Caco-2 (cell line): Measurements from ENCODE around the gene ABHD12. TPM values are rescaled to one million over a fixed set of nuclear protein-coding genes. Genes with fewer than 3 reads are reported as not detected.

Experiments used
- BruUV-seq: library from RNA; stranded (reverse); fragments of 400-500 nt; replicated peaks from 2 replicates; lab custom pipeline; 2021; lab: Mats Ljungman, UMichigan
- CTCF ChIA-PET: fragments of 300-600 bp; sonication (Branson Sonifier 250); formaldehyde crosslinking; loops from one replicate; lab custom pipeline; 2022; ENCODE audit warnings: antibody characterized with exemption; lab: Charles Lee
- POLR2A ChIA-PET: fragments of 300-600 bp; sonication (Branson Sonifier 250); formaldehyde crosslinking; loops from one replicate; lab custom pipeline; 2022; ENCODE audit warnings: antibody characterized with exemption; lab: Charles Lee
- DNase-seq, 2 experiments: peaks; one replicate each; pipeline versions ENCODE4 v3.0.0 to v3.0.0-alpha.2; 2020 to 2022
- H3K27me3 ChIP-seq: replicated peaks from 2 replicates; pipeline ENCODE4 v1.6.0; 2011; ENCODE audit warnings: low read length; ENCODE audit not compliant: control insufficient read depth, insufficient read depth
- H3K36me3 ChIP-seq: 2 replicates; pipeline ENCODE4 v1.5.1; 2011; ENCODE audit warnings: low read length; ENCODE audit not compliant: control insufficient read depth, insufficient read depth
- H3K4me1 ChIP-seq: fragments of 250-450 bp; sonication (Bioruptor Pico); 2 replicates; pipeline ENCODE4 v1.5.1; 2020; ENCODE audit warnings: mild to moderate bottlenecking
- H3K4me3 ChIP-seq: 2 replicates; pipeline ENCODE4 v1.5.1; 2011; ENCODE audit warnings: low read depth, mild to moderate bottlenecking, control low read depth, low read length
- H3K9me3 ChIP-seq: fragments of 250-450 bp; sonication (Bioruptor Pico); 2 replicates; pipeline ENCODE4 v1.5.1; 2020; ENCODE audit warnings: mild to moderate bottlenecking, moderate library complexity
- H3K27ac Mint-ChIP-seq: one replicate; pipeline ENCODE4 v1.8.0; 2022; ENCODE audit warnings: mixed read lengths; ENCODE audit not compliant: unreplicated experiment
- H3K27me3 Mint-ChIP-seq: one replicate; pipeline ENCODE4 v1.8.0; 2022; ENCODE audit warnings: mixed read lengths; ENCODE audit not compliant: insufficient read depth, unreplicated experiment
- H3K36me3 Mint-ChIP-seq: one replicate; pipeline ENCODE4 v1.8.0; 2022; ENCODE audit warnings: mild to moderate bottlenecking, mixed read lengths; ENCODE audit not compliant: insufficient read depth, unreplicated experiment
- H3K4me1 Mint-ChIP-seq: one replicate; pipeline ENCODE4 v1.8.0; 2022; ENCODE audit warnings: low read depth, mixed read lengths; ENCODE audit not compliant: unreplicated experiment
- H3K4me3 Mint-ChIP-seq: one replicate; pipeline ENCODE4 v1.8.0; 2022; ENCODE audit warnings: mild to moderate bottlenecking, moderate library complexity, mixed read lengths; ENCODE audit not compliant: unreplicated experiment
- H3K9me3 Mint-ChIP-seq: one replicate; pipeline ENCODE4 v1.8.0; 2022; ENCODE audit warnings: mixed read lengths; ENCODE audit not compliant: unreplicated experiment
- intact Hi-C: fragments of 100-400 bp; cut with micrococcal nuclease; formaldehyde crosslinking; loops from one replicate; pipeline ENCODE4 v1.10.0; 2022; ENCODE audit not compliant: unreplicated experiment
- total RNA-seq: library from RNA; stranded (reverse); gene quantifications from 2 replicates; pipeline ENCODE4 v1.2.3, GENCODE V29; 2022
- TF ChIP-seq, protein P1 (sequence below), 2 experiments: fragments of 200-600 bp in 1 of 2; IDR thresholded peaks; 1 replicate in 1 of 2; 2 replicates in 1 of 2; pipeline versions ENCODE4 v1.5.1 to v1.8.0; 2011 to 2022; ENCODE audit warnings: antibody characterized with exemption in 1 of 2, control low read depth in 1 of 2, inconsistent platforms in 1 of 2, low read depth in 1 of 2, low read length in 1 of 2, mild to moderate bottlenecking in 1 of 2, moderate library complexity in 1 of 2; ENCODE audit not compliant: insufficient read depth in 1 of 2, severe bottlenecking in 1 of 2, unreplicated experiment in 1 of 2

ABHD12 gene
- total RNA-seq, 1 experiment from 2014 or later: 104 TPM

DNA sequence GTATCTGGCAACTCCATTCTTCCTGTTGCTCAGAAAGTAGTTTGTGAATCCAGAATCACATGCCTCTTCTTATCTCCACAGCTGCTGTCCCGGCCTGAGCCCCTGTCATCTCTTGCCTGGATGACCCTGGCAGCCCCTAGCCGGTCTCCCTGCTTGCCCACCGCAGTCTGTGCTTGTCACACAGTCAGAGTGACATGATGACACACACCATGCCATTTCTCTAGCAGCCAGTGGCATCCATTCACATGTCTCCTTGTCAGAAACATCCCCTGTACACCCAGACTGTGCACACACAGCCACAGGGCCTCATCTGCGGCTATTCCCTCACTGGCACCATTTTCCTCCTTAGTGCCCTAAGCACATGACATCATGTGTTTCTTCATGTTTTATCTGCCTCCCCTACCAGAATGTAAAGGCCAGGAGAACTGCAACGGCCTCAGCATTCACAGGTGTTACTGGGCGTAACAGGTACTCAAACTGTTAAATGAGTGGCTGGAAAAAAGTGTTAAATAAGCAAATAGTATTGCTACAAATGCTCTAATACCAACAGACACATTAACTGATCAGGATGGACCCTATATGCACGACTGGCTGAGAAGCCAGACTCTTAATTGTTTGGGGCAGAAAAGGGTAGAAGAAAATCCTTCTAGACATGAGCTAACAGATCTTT lies 9.6 kb downstream of the ABHD12 start:
- DNase-seq: no peak
- BruUV-seq: no TSS peak
- TF ChIP-seq, protein P1, sequence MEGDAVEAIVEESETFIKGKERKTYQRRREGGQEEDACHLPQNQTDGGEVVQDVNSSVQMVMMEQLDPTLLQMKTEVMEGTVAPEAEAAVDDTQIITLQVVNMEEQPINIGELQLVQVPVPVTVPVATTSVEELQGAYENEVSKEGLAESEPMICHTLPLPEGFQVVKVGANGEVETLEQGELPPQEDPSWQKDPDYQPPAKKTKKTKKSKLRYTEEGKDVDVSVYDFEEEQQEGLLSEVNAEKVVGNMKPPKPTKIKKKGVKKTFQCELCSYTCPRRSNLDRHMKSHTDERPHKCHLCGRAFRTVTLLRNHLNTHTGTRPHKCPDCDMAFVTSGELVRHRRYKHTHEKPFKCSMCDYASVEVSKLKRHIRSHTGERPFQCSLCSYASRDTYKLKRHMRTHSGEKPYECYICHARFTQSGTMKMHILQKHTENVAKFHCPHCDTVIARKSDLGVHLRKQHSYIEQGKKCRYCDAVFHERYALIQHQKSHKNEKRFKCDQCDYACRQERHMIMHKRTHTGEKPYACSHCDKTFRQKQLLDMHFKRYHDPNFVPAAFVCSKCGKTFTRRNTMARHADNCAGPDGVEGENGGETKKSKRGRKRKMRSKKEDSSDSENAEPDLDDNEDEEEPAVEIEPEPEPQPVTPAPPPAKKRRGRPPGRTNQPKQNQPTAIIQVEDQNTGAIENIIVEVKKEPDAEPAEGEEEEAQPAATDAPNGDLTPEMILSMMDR (IDR thresholded peaks at IDR 0.05; ENCODE audit: insufficient read depth in 1 of 2, low read depth in 1 of 2, low read length in 1 of 2, severe bottlenecking in 1 of 2, unreplicated experiment in 1 of 2): no peak
- H3K4me1 Mint-ChIP-seq: peaks cover 57% of the 10 kb centered on the region
- peaks cover 35% of the 10 kb centered on the region for H3K36me3 Mint-ChIP-seq
- H3K4me3 ChIP-seq: no peak overlapping the region
- H3K4me3 Mint-ChIP-seq: no peak overlapping the region
- H3K27me3 ChIP-seq: no peaks in the 10 kb centered on the region
- H3K9me3 ChIP-seq: no peaks in the 10 kb centered on the region
- H3K27me3 Mint-ChIP-seq: no peaks in the 10 kb centered on the region
- ChIA-PET CTCF (no interaction called here), POLR2A (no interaction called here)
- no peaks in the 10 kb centered on the region for H3K9me3 Mint-ChIP-seq
- H3K4me1 ChIP-seq: peaks cover 42% of the 10 kb centered on the region
- H3K27ac Mint-ChIP-seq: no peak overlapping the region
- intact Hi-C loops: no loop called here
- peaks cover 4% of the 10 kb centered on the region; the same call in 1 of the 2 replicates for H3K36me3 ChIP-seq

GRCh38 chr20:25378884-25379733 lies 11.5 kb downstream of the ABHD12 start:
- ChIA-PET POLR2A (interaction anchor here (0.6 to 1.6 kb wide), 4 partner anchors 19 to 1495 kb away, joined by 6 to 11 read pairs (median 6); partner anchors contain the start of gene GINS1), CTCF (interaction anchor here (0.6 to 1.3 kb wide), 5 partner anchors 19 to 68 kb away, joined by 3 to 6 read pairs (median 4); no protein-coding TSS in a partner anchor)
- Mint-ChIP-seq H3K27me3 (no peaks in the 10 kb centered on the region), H3K4me1 (peaks cover 45% of the 10 kb centered on the region), H3K27ac (peak overlapping the region; percentile 62), H3K9me3 (no peaks in the 10 kb centered on the region), H3K4me3 (peak overlapping the region; percentile 30), H3K36me3 (peaks cover 41% of the 10 kb centered on the region)
- no TSS peak for BruUV-seq
- intact Hi-C loops: loop anchor here (1.0 kb wide), 2 partner anchors 19 to 25 kb away; no protein-coding TSS in a partner anchor
- DNase-seq: peak in 1 of 2 experiments; percentile 46
- Histone ChIP-seq H3K4me1 (peaks cover 35% of the 10 kb centered on the region), H3K9me3 (no peaks in the 10 kb centered on the region), H3K4me3 (no peak overlapping the region), H3K36me3 (peaks cover 4% of the 10 kb centered on the region; the same call in 1 of the 2 replicates), H3K27me3 (no peaks in the 10 kb centered on the region)
- TF ChIP-seq, protein P1 (IDR thresholded peaks at IDR 0.05; ENCODE audit: insufficient read depth in 1 of 2, low read depth in 1 of 2, low read length in 1 of 2, severe bottlenecking in 1 of 2, unreplicated experiment in 1 of 2): no peak
